OCI-LY1 (cell line): ENCODE results near the gene ARHGEF28.

Source experiments
- H2AFZ ChIP-seq: fragments of 200-600 bp; sonication (generic), shearing (Covaris generic); 2 replicates; pipeline ENCODE4 v1.6.0; 2014; ENCODE audit warnings: antibody characterized with exemption, mild to moderate bottlenecking, low read length
- H3F3A ChIP-seq: fragments of 200-600 bp; sonication (generic), shearing (Covaris generic); 2 replicates; pipeline ENCODE4 v1.6.0; 2014; ENCODE audit warnings: mild to moderate bottlenecking, antibody characterized with exemption, low read length, moderate library complexity; ENCODE audit not compliant: insufficient read depth
- H3K27ac ChIP-seq: fragments of 200-600 bp; sonication (generic); 2 replicates; pipeline ENCODE4 v1.5.1; 2014; ENCODE audit warnings: low read length, mixed run types, mild to moderate bottlenecking, low read depth; ENCODE audit not compliant: poor library complexity, severe bottlenecking
- H3K27me3 ChIP-seq: fragments of 200-600 bp; sonication (generic); 2 replicates; pipeline ENCODE4 v1.6.0; 2014; ENCODE audit warnings: antibody characterized with exemption, mild to moderate bottlenecking, low read length, moderate library complexity; ENCODE audit not compliant: insufficient read depth
- H3K36me3 ChIP-seq: fragments of 200-600 bp; sonication (generic); 2 replicates; pipeline ENCODE4 v1.6.1; 2014; ENCODE audit warnings: mild to moderate bottlenecking, antibody characterized with exemption, low read length, moderate library complexity, mixed read lengths; ENCODE audit not compliant: insufficient read depth
- H3K4me1 ChIP-seq: fragments of 200-600 bp; sonication (generic); 2 replicates; pipeline ENCODE4 v1.5.1; 2014; ENCODE audit warnings: mild to moderate bottlenecking, low read length, moderate library complexity; ENCODE audit not compliant: insufficient read depth, severe bottlenecking
- H3K4me2 ChIP-seq: fragments of 200-600 bp; sonication (generic), shearing (Covaris generic); 2 replicates; pipeline ENCODE4 v1.6.1; 2014; ENCODE audit warnings: low read length
- H3K4me3 ChIP-seq: fragments of 200-600 bp; sonication (generic); 2 replicates; pipeline ENCODE4 v1.5.1; 2014; ENCODE audit warnings: low read length, low read depth, mild to moderate bottlenecking, mixed read lengths; ENCODE audit not compliant: poor library complexity, severe bottlenecking
- H3K79me2 ChIP-seq: fragments of 200-600 bp; shearing (Covaris generic); 2 replicates; pipeline ENCODE4 v1.6.1; 2016; ENCODE audit warnings: mixed run types, low read length, mixed read lengths; ENCODE audit not compliant: insufficient read depth
- H3K9ac ChIP-seq: fragments of 200-600 bp; sonication (generic), shearing (Covaris generic); 2 replicates; pipeline ENCODE4 v1.6.1; 2014; ENCODE audit warnings: mild to moderate bottlenecking, low read length, mixed read lengths
- H3K9me2 ChIP-seq: fragments of 200-600 bp; sonication (generic), shearing (Covaris generic); 2 replicates; pipeline ENCODE4 v1.6.1; 2014; ENCODE audit warnings: low read depth, mild to moderate bottlenecking, low read length, mixed read lengths
- H3K9me3 ChIP-seq: fragments of 200-600 bp; shearing (Covaris generic); 2 replicates; pipeline ENCODE4 v1.6.1; 2014; ENCODE audit warnings: low read length, mixed read lengths
- H4K20me1 ChIP-seq: fragments of 200-600 bp; sonication (generic), shearing (Covaris generic); 2 replicates; pipeline ENCODE4 v1.6.0; 2016; ENCODE audit warnings: mild to moderate bottlenecking, low read length; ENCODE audit not compliant: insufficient read depth
- EZH2 ChIP-seq: fragments of 200-600 bp; sonication (generic), shearing (Covaris generic); IDR thresholded peaks from 2 replicates; pipeline ENCODE4 v1.8.0; 2017; ENCODE audit warnings: borderline replicate concordance, mixed run types, mild to moderate bottlenecking, antibody characterized with exemption, low read length, moderate library complexity, mixed read lengths
- TF ChIP-seq, protein P1 (sequence below): fragments of 200-600 bp; sonication (generic), shearing (Covaris generic); IDR thresholded peaks from 2 replicates; pipeline ENCODE4 v1.5.1; 2017; ENCODE audit warnings: mild to moderate bottlenecking, antibody characterized with exemption, low read length, moderate library complexity, mixed read lengths

ARHGEF28 gene

DNA sequence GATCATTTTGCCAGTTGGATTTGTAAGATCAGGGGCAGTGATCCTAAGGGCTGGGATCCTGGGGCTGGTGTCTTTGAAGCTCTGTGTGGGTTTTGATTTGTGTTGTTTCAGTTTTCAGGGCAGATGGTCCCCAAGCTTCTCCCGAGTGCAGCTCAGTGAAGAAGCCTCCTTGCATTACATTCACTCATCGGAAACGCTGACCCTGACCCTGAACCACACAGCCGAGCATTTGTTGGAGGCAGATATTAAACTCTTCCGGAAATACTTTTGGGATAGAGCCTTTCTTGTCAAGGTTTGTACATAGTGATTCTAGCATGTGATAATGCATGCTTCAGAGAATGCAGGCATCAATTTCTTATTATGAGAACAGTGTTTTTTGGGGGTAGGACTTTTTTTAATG lies 150.4 kb downstream of the ARHGEF28 start:
- Histone ChIP-seq H3K4me2 (no peak overlapping the region), H3K4me3 (no peak overlapping the region), H3K27me3 (no peaks in the 10 kb centered on the region), H4K20me1 (no peaks in the 10 kb centered on the region), H2AFZ (no peak overlapping the region), H3K9me2 (no peaks in the 10 kb centered on the region), H3K4me1 (no peaks in the 10 kb centered on the region), H3K9ac (no peak overlapping the region), H3K9me3 (no peaks in the 10 kb centered on the region), H3K36me3 (no peaks in the 10 kb centered on the region), H3K27ac (no peak overlapping the region), H3F3A (no peaks in the 10 kb centered on the region), H3K79me2 (no peaks in the 10 kb centered on the region)
- no peak for TF ChIP-seq EZH2
- TF ChIP-seq, protein P1, sequence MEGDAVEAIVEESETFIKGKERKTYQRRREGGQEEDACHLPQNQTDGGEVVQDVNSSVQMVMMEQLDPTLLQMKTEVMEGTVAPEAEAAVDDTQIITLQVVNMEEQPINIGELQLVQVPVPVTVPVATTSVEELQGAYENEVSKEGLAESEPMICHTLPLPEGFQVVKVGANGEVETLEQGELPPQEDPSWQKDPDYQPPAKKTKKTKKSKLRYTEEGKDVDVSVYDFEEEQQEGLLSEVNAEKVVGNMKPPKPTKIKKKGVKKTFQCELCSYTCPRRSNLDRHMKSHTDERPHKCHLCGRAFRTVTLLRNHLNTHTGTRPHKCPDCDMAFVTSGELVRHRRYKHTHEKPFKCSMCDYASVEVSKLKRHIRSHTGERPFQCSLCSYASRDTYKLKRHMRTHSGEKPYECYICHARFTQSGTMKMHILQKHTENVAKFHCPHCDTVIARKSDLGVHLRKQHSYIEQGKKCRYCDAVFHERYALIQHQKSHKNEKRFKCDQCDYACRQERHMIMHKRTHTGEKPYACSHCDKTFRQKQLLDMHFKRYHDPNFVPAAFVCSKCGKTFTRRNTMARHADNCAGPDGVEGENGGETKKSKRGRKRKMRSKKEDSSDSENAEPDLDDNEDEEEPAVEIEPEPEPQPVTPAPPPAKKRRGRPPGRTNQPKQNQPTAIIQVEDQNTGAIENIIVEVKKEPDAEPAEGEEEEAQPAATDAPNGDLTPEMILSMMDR, result no peak

DNA sequence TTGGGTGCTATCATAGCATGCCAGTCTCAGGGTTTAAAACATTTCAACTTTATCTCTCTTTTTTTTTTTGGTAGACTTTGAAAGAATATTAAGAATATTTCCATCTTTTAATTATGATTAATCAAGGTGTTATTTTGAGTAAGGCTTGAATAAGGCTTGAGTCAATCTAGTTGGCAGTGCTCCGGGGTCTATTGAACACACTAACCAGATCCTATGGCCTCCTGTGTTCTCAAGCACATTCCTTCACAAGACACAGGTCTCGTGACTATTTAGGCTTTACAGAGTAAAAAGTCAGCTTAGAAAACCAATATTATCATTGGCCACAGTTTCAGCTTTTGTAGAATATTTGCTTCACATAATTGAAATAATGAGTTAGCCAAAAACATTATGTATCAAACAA lies 151.2 kb downstream of the ARHGEF28 start:
- H4K20me1 ChIP-seq, result no peaks in the 10 kb centered on the region
- no peak overlapping the region for H3K4me2 ChIP-seq
- TF ChIP-seq, protein P1, result no peak
- TF ChIP-seq EZH2, result no peak
- no peaks in the 10 kb centered on the region for H3K79me2 ChIP-seq
- no peaks in the 10 kb centered on the region for H3K36me3 ChIP-seq
- no peak overlapping the region for H3K4me3 ChIP-seq
- no peaks in the 10 kb centered on the region for H3K27me3 ChIP-seq
- no peaks in the 10 kb centered on the region for H3K9me3 ChIP-seq
- no peak overlapping the region for H3K27ac ChIP-seq
- no peaks in the 10 kb centered on the region for H3K4me1 ChIP-seq
- H3K9ac ChIP-seq, result no peak overlapping the region
- no peaks in the 10 kb centered on the region for H3K9me2 ChIP-seq
- H3F3A ChIP-seq, result no peaks in the 10 kb centered on the region
- H2AFZ ChIP-seq, result no peak overlapping the region

DNA sequence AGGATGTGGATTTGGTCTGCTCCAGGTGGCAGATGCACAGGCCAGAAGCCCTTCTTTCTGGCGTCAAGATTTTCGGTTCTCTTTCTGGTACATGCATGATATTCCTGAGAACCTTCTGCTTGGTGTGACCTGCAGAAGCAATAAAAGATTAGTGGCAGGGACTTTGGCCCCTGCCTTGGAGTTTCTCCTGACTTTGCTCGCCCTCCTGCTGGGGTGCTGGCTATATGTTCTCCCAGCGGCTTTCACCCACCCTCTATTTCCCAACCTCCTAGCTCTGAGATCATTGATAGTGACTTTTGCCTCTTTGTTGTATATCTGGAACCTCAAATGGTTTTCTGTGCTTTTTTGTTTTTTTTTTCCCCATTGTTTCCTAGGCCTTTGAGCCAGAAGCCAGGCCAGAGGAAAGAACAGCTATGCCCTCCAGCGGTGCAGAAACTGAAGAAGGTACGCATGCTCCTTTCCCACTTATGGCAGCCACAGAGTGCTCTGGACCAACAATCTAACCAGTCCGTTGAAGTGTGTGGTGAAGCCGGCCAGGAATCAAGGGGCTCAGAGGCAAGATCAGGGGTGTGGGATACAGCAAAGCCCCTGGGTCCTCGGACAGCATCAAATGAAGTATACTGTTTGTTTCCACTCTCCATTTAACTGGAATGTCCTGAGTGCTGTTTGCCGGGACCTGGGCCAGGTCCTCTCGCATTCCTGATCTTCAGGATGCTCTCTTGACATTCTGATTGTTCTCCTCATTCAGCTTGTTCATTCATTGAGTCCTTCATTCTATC lies 154.5 kb downstream of the ARHGEF28 start:
- H3K36me3 ChIP-seq, result no peaks in the 10 kb centered on the region
- no peaks in the 10 kb centered on the region for H3K4me1 ChIP-seq
- H3K27ac ChIP-seq, result no peak overlapping the region
- TF ChIP-seq, protein P1, result no peak
- TF ChIP-seq EZH2, result no peak
- H3K4me2 ChIP-seq, result no peak overlapping the region
- no peaks in the 10 kb centered on the region for H3K9me3 ChIP-seq
- H3F3A ChIP-seq, result no peaks in the 10 kb centered on the region
- no peaks in the 10 kb centered on the region for H4K20me1 ChIP-seq
- H3K4me3 ChIP-seq, result no peak overlapping the region
- H3K9me2 ChIP-seq, result no peaks in the 10 kb centered on the region
- no peak overlapping the region for H2AFZ ChIP-seq
- H3K27me3 ChIP-seq, result no peaks in the 10 kb centered on the region
- no peaks in the 10 kb centered on the region for H3K79me2 ChIP-seq
- no peak overlapping the region for H3K9ac ChIP-seq
